ENCODE measurements around the gene MANEA.
"Not testable (repeated sequence)": the region's sequence is repeated elsewhere in the genome, so short reads cannot be mapped to it uniquely, and the experiment has no call there.

Gene MANEA, protein sequence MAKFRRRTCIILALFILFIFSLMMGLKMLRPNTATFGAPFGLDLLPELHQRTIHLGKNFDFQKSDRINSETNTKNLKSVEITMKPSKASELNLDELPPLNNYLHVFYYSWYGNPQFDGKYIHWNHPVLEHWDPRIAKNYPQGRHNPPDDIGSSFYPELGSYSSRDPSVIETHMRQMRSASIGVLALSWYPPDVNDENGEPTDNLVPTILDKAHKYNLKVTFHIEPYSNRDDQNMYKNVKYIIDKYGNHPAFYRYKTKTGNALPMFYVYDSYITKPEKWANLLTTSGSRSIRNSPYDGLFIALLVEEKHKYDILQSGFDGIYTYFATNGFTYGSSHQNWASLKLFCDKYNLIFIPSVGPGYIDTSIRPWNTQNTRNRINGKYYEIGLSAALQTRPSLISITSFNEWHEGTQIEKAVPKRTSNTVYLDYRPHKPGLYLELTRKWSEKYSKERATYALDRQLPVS

DNA sequence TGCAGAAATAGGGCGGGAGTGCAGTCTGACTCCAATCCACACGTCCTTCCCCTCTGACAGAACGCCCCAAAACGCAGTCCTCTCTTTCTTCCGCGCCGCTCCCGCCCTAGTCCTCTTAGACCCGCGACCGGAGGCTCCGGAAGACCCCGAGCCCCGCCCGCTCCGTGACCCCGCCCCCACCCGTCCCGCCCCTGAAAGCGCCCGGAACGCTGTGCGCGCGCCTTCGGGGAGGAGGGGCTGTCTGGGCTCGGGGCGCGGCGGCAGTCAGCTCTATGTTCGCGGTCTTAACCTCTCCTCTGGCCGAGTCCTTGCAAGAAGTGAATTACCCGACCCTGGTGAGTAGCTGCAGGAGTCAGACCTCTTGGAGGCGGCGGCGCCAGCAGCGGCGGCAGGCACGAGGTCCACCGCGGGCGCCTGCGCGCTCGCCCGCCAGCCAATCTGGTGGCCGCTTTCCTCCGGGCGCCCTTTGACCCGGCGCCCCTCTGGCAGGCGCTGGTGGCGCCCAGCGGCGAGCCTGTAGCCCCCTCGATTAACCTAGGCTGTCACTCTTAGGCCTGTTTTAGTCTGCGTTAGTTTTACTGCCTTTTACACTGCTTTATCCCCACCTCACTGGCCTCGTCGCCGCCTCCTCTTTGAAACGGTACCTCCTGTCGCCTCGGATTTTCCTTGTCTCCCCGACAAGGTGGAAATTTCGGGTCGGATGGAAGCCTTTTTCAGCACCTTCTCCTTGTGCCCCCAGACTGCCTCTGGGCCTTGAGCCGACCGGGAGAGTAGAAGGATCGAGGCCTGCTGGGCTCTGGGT, at the start of gene MANEA:
Gene MANEA (plus strand): TSS at position 232 of the 802 bp plus-strand sequence. CDS start 8,905 bp downstream, outside the sequence.
- DNase-seq (ENCODE audit: low read depth, low spot score), result peak; percentile 90

- no peak for DNase-seq (ENCODE audit: low read depth, low spot score)
These were observed 47.6 kb upstream of the MANEA start for GRCh38 chr6:95529762-95530161.

DNA sequence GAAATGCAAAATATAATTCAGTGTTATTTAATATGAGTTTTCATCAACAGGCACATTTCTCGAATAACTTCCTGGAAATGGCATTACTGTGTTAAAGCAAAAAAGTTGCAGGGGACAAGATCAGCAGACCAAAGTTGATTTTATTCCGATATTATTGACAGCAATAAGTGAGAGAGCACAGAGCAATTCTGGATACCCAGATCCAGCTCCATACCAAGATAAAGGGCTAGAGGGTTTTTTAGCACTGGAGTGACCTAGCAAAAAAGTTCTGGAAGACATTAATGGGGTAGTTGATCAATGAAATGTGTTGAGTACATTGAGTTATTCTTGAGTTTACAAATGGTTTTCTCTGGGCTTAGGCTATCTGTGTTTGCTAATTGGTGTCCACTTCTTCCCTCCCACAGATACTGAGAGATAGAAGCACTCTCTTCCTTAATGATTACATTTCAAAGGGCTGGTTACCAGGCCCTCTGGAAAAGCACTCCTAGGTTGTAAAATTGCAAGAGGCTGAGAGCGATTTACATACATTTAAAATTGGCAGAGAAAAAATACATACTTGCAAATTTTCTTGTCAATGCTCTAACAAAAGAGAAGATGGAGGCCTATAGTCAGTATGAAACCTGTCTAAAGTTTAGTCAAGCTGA, 47.0 kb upstream of the MANEA start:
- no peak for DNase-seq (ENCODE audit: low read depth, low spot score)

- DNase-seq (ENCODE audit: low read depth, low spot score), result no peak
These were observed 33.5 kb upstream of the MANEA start for GRCh38 chr6:95543798-95544197.

DNA sequence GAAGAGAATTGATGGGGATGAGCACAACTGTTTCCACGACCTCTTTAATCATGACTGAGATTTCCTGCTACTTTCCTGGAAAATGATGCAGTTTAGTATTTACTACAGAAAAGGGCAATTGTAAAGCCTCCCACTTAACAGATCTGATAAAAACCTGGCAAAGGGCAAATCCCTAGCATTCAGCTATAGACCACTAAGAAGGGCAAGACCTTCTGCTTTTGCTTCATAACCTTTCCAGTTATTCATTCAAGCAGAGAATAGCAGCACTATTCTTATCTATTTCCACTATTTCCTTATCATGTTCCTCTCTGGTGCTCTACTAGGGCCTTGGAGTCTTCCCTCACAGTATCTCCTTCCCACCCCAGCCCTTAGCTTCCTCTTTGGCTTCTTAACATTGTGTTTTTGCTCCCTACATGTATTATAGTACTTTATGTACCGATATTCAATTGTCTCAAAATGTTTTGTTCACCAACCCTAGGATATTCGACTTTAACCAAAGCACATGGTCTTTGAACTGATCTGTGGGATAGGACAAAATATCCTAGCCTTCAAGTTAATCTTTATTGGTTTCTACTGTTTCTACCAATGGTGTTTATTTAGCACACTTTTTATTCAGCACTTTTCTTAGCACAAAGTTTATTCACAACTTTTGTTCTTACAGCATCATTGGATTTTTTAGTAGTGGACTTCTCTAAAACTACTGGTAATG, 32.7 kb upstream of the MANEA start:
- no peak for DNase-seq (ENCODE audit: low read depth, low spot score)

- no peak for DNase-seq (ENCODE audit: low read depth, low spot score)
These were observed 32.1 kb upstream of the MANEA start for GRCh38 chr6:95545226-95545625.

- no peak for DNase-seq (ENCODE audit: low read depth, low spot score)
These were observed 31.6 kb upstream of the MANEA start for GRCh38 chr6:95545686-95546085.

- DNase-seq (ENCODE audit: low read depth, low spot score), result no peak
These were observed 31.2 kb upstream of the MANEA start for GRCh38 chr6:95546148-95546547.

DNA sequence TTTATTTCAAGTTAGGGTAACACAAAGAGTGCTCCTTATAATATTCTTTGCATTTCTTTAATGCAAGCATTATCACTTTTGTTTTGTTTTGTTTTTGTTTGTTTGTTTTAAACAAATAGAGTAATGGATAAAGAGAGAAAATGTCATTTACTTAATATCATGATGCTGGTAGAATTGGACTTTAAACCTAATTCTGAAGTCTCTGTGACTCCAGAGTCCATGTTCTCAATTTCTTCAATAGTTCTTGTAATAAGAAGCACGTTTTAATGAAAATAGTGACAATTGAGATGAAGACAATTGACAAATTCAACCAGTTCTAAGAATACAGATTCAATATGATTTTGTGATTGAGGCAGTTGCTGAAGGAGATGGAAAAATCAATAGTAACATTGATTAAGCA, 30.3 kb upstream of the MANEA start:
- no peak for DNase-seq (ENCODE audit: low read depth, low spot score)

GRCh38 chr6:95548188-95548786, 29.0 kb upstream of the MANEA start:
- DNase-seq (ENCODE audit: low read depth, low spot score), result no peak

GRCh38 chr6:95551678-95552324, 25.5 kb upstream of the MANEA start:
- no peak for DNase-seq (ENCODE audit: low read depth, low spot score)

DNA sequence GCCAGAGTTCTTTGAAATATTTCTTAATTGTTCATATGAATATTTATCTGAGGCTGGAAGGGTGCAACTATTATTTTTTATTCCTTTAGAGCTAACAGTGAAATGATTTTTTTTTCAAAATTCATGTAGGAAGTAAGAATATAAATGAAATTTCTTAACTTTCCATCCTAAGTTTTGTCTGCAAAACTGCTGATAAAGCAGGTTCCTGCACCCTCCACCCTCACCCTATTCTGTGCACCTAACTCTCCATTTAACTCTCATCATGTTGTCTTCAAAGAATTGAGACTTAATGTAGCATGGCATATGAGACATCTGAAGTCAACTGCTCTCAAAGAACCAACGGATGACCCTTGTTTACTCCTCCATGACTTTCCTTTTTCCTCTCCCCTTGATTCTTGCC, 23.5 kb upstream of the MANEA start:
- DNase-seq (ENCODE audit: low read depth, low spot score), result no peak

DNA sequence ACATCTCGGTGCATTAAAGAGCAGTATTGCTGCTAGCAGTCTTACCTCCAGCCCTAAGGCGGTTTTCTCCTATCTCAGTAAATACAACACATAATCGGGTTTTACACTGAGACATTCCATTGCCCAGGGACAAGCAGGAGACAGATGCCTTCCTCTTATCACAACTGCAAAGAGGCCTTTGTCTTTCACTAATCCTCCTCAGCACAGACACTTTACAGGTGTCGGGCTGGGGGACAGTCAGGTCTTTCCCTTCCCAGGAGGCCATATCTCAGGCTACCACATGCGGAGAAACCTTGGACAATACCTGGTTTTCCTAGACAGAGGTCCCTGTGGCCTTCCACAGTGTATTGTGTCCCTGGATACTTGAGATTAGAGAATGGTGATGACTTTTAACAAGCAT, 16.4 kb upstream of the MANEA start:
- DNase-seq (ENCODE audit: low read depth, low spot score), result not testable (repeated sequence)

DNA sequence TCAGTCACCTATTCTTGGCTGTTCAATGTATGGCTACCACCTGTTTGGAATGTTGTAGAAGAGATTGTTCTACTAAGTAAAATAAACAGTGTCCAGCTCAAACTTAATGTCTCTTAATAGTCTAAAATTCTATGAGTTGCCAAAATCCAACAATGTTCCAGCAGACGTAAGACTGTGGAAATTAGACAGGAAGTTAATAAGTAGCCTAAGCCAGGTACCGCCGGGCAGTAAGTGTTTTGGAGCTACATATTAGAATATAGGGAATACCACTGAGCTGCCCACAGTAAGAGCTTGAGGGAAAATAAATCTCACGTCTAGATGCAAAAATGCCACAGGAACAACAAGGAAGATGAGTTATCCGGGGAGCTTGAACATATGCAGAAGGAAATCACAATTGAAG, 7.8 kb upstream of the MANEA start:
- DNase-seq (ENCODE audit: low read depth, low spot score), result no peak

GRCh38 chr6:95572098-95572497, 5.2 kb upstream of the MANEA start:
- DNase-seq (ENCODE audit: low read depth, low spot score), result no peak

DNA sequence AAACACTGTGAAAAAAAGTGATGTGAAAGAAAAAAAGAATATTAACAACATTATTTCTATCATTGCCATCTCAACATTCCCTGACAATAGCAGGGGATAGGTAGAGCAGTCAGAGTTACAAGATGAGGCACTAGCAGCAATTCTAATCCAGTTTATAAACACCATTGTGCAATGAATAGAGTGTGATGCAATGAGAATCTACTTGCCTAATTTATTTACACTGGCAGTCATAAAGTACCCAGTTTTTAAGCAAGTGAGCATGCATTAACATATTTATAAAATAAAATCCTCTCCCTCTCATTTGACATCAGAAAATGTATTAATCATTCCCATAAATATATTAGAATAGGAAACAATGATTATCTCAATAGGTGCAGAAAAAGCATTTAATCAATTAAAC, 2.5 kb upstream of the MANEA start:
- DNase-seq (ENCODE audit: low read depth, low spot score), result no peak

DNA sequence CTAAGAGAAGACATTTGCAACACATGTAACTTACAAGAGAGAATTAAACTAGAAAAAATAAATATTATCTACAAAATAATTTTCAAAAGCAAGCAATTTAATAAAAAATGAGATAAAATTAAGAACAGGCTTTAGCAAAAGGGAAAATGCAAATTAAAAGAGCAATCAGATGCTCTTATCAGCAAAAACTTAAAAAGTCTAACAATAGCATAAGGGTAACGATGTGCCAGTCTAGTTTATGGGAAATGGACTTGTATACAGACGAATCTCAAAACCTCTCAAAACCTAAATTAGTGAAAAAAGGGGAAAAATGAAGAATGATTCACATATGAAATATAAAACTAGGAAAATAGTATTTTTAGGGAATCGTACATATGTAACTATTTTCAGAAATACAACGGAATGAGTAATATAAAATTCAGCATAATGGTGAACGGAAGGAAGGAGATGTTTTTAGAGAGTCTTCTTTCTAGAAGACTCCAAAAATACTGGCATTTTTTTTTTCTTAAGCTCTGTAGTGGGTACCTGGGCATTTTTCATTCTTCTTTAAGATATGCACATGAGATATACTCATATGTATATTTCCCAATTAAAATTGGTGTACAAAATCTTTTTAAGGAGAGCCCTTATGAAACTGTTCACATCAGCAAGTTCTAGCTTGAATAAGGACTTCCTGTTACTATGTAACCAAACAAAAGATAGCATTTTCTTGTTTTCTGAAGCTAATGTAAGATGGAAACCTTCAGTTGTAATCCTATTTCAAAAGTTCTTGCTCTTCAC, 927 bp upstream of the MANEA start:
- peak; percentile 13 for DNase-seq (ENCODE audit: low read depth, low spot score)

DNA sequence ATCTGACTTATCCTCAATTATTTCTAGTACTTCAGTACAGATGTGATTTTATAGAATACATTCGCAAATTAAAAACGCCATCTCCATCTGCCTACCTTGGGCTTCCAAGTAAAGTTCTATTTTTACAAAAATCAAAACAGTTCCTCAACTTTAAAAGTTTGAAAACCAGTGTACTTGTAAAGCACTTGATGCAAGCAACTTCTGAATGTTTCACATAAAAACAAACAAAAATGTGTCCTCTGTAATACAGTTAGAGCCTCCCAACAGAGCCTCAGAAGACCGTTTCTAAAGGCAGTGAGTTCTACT, 384 bp upstream of the MANEA start:
- no peak for DNase-seq (ENCODE audit: low read depth, low spot score)

GRCh38 chr6:95578106-95578410, 723 bp downstream of the MANEA start:
- peak; percentile 57 for DNase-seq (ENCODE audit: low read depth, low spot score)

DNA sequence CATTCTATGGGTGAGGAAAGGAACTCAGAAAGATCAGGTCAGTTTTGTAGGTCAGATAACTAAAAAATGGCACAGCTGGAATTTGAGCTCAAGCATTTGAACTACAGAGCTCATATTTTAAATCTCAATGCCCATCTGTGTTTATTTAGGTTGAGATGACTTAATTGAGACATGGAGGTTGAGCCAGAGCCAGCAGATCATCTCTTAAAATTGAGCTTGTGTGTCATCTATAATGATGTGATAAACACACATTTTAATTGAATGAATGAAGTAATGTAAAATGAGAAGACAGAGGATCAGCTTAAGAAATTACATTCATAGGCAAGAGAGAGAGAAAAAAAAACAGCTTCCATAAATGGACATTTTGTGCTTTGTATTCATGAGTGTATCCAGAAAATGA, 3.7 kb downstream of the MANEA start:
- DNase-seq (ENCODE audit: low read depth, low spot score), result no peak

Data from astrocyte of the hippocampus (primary cell).